ENCODE results near the gene ARHGAP23.
"Not testable (repeated sequence)": the region's sequence is repeated elsewhere in the genome, so short reads cannot be mapped to it uniquely, and the experiment has no call there.

DNA sequence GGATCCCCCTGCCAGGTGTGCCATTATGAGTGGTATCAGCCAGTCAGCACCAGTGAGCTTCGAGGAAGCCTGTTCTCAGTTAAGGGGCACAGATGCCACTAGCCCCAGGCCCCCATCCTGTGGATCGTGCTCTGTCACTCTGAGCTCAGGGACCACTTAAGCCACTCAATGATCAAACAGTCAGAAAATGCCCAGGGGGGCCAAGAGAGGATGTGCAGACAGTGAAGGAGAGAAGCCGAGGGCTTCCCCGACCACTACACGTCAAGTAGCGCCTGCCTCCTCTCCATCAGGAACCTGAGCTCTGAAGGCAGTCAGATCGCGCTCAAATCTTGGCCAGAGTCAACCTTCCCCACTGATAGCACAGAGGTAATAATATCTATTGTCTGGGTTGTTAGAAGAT, 98.3 kb downstream of the ARHGAP23 start:
- TF ChIP-seq, protein P1, sequence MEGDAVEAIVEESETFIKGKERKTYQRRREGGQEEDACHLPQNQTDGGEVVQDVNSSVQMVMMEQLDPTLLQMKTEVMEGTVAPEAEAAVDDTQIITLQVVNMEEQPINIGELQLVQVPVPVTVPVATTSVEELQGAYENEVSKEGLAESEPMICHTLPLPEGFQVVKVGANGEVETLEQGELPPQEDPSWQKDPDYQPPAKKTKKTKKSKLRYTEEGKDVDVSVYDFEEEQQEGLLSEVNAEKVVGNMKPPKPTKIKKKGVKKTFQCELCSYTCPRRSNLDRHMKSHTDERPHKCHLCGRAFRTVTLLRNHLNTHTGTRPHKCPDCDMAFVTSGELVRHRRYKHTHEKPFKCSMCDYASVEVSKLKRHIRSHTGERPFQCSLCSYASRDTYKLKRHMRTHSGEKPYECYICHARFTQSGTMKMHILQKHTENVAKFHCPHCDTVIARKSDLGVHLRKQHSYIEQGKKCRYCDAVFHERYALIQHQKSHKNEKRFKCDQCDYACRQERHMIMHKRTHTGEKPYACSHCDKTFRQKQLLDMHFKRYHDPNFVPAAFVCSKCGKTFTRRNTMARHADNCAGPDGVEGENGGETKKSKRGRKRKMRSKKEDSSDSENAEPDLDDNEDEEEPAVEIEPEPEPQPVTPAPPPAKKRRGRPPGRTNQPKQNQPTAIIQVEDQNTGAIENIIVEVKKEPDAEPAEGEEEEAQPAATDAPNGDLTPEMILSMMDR (IDR thresholded peaks at IDR 0.05 in 2 of 3, conservative IDR thresholded peaks at IDR 0.05 in 1 of 3; ENCODE audit: control insufficient read depth in 2 of 3, extremely low read depth in 1 of 3, insufficient read depth in 1 of 3, low read depth in 3 of 3, low read length in 3 of 3), result not testable (repeated sequence)
- TF ChIP-seq, protein P2, sequence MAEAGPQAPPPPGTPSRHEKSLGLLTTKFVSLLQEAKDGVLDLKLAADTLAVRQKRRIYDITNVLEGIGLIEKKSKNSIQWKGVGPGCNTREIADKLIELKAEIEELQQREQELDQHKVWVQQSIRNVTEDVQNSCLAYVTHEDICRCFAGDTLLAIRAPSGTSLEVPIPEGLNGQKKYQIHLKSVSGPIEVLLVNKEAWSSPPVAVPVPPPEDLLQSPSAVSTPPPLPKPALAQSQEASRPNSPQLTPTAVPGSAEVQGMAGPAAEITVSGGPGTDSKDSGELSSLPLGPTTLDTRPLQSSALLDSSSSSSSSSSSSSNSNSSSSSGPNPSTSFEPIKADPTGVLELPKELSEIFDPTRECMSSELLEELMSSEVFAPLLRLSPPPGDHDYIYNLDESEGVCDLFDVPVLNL (IDR thresholded peaks at IDR 0.05; ENCODE audit: low read depth, low read length), result not testable (repeated sequence)
- not testable (repeated sequence) for TF ChIP-seq ZNF274 (IDR thresholded peaks at IDR 0.05; ENCODE audit: insufficient read depth, insufficient read length); CEBPB (IDR thresholded peaks at IDR 0.05; ENCODE audit: borderline replicate concordance in 1 of 2, low read depth in 2 of 2, low read length in 2 of 2); SMARCA5 (IDR thresholded peaks at IDR 0.05); RAD21 (IDR thresholded peaks at IDR 0.05; ENCODE audit: insufficient read depth, low read depth, low read length); ESRRA (IDR thresholded peaks at IDR 0.05; ENCODE audit: low read length); SREBF1 (IDR thresholded peaks at IDR 0.05; ENCODE audit: low read length); POLR2A (IDR thresholded peaks at IDR 0.05; ENCODE audit: low read depth, low read length); RB1 (IDR thresholded peaks at IDR 0.05; ENCODE audit: borderline replicate concordance); RFX5 (IDR thresholded peaks at IDR 0.05; ENCODE audit: low read depth, low read length)
- TF ChIP-seq, protein P3, sequence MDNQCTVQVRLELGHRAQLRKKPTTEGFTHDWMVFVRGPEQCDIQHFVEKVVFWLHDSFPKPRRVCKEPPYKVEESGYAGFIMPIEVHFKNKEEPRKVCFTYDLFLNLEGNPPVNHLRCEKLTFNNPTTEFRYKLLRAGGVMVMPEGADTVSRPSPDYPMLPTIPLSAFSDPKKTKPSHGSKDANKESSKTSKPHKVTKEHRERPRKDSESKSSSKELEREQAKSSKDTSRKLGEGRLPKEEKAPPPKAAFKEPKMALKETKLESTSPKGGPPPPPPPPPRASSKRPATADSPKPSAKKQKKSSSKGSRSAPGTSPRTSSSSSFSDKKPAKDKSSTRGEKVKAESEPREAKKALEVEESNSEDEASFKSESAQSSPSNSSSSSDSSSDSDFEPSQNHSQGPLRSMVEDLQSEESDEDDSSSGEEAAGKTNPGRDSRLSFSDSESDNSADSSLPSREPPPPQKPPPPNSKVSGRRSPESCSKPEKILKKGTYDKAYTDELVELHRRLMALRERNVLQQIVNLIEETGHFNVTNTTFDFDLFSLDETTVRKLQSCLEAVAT (IDR thresholded peaks at IDR 0.05), result not testable (repeated sequence)
- TF ChIP-seq, protein P4, sequence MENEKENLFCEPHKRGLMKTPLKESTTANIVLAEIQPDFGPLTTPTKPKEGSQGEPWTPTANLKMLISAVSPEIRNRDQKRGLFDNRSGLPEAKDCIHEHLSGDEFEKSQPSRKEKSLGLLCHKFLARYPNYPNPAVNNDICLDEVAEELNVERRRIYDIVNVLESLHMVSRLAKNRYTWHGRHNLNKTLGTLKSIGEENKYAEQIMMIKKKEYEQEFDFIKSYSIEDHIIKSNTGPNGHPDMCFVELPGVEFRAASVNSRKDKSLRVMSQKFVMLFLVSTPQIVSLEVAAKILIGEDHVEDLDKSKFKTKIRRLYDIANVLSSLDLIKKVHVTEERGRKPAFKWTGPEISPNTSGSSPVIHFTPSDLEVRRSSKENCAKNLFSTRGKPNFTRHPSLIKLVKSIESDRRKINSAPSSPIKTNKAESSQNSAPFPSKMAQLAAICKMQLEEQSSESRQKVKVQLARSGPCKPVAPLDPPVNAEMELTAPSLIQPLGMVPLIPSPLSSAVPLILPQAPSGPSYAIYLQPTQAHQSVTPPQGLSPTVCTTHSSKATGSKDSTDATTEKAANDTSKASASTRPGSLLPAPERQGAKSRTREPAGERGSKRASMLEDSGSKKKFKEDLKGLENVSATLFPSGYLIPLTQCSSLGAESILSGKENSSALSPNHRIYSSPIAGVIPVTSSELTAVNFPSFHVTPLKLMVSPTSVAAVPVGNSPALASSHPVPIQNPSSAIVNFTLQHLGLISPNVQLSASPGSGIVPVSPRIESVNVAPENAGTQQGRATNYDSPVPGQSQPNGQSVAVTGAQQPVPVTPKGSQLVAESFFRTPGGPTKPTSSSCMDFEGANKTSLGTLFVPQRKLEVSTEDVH (IDR thresholded peaks at IDR 0.05; ENCODE audit: low read depth, partially characterized antibody), result not testable (repeated sequence)
- TF ChIP-seq, protein P5, sequence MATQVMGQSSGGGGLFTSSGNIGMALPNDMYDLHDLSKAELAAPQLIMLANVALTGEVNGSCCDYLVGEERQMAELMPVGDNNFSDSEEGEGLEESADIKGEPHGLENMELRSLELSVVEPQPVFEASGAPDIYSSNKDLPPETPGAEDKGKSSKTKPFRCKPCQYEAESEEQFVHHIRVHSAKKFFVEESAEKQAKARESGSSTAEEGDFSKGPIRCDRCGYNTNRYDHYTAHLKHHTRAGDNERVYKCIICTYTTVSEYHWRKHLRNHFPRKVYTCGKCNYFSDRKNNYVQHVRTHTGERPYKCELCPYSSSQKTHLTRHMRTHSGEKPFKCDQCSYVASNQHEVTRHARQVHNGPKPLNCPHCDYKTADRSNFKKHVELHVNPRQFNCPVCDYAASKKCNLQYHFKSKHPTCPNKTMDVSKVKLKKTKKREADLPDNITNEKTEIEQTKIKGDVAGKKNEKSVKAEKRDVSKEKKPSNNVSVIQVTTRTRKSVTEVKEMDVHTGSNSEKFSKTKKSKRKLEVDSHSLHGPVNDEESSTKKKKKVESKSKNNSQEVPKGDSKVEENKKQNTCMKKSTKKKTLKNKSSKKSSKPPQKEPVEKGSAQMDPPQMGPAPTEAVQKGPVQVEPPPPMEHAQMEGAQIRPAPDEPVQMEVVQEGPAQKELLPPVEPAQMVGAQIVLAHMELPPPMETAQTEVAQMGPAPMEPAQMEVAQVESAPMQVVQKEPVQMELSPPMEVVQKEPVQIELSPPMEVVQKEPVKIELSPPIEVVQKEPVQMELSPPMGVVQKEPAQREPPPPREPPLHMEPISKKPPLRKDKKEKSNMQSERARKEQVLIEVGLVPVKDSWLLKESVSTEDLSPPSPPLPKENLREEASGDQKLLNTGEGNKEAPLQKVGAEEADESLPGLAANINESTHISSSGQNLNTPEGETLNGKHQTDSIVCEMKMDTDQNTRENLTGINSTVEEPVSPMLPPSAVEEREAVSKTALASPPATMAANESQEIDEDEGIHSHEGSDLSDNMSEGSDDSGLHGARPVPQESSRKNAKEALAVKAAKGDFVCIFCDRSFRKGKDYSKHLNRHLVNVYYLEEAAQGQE (IDR thresholded peaks at IDR 0.05; ENCODE audit: low read depth, low read length), result not testable (repeated sequence)
